DOHH2 (cell line): ENCODE data around the gene GSG1L.

Experiments
- H3F3A ChIP-seq: fragments of 200-600 bp; sonication (generic), shearing (Covaris generic); 2 replicates; pipeline ENCODE4 v1.6.0; 2016; ENCODE audit warnings: antibody characterized with exemption, mild to moderate bottlenecking; ENCODE audit not compliant: control insufficient read depth, insufficient read depth
- H3K27ac ChIP-seq: fragments of 200-600 bp; sonication (generic); 2 replicates; pipeline ENCODE4 v1.5.1; 2014; ENCODE audit warnings: low read depth, mild to moderate bottlenecking, low read length, moderate library complexity
- H3K27me3 ChIP-seq: fragments of 200-600 bp; sonication (generic); 2 replicates; pipeline ENCODE4 v1.6.1; 2014; ENCODE audit warnings: mild to moderate bottlenecking, low read length, mixed read lengths; ENCODE audit not compliant: control insufficient read depth
- H3K36me3 ChIP-seq: fragments of 200-600 bp; sonication (generic); 2 replicates; pipeline ENCODE4 v1.6.1; 2014; ENCODE audit warnings: mild to moderate bottlenecking, low read length, moderate library complexity, mixed read lengths; ENCODE audit not compliant: control insufficient read depth
- H3K4me1 ChIP-seq: fragments of 200-600 bp; sonication (generic); 2 replicates; pipeline ENCODE4 v1.6.1; 2014; ENCODE audit warnings: mild to moderate bottlenecking, low read length, mixed read lengths; ENCODE audit not compliant: control insufficient read depth
- H3K4me2 ChIP-seq: fragments of 200-600 bp; sonication (generic); 2 replicates; pipeline ENCODE4 v1.6.0; 2014; ENCODE audit warnings: mild to moderate bottlenecking, low read length, moderate library complexity
- H3K4me3 ChIP-seq: fragments of 200-600 bp; sonication (generic); 2 replicates; pipeline ENCODE4 v1.5.1; 2014; ENCODE audit warnings: mild to moderate bottlenecking, low read length, mixed read lengths
- H3K79me2 ChIP-seq: fragments of 200-600 bp; sonication (generic); 2 replicates; pipeline ENCODE4 v1.6.1; 2014; ENCODE audit warnings: mild to moderate bottlenecking, low read length, mixed read lengths; ENCODE audit not compliant: control insufficient read depth
- H3K9me2 ChIP-seq: fragments of 200-600 bp; sonication (generic); replicated peaks from 2 replicates; pipeline ENCODE4 v1.6.1; 2014; ENCODE audit warnings: mild to moderate bottlenecking, low read length, mixed read lengths; ENCODE audit not compliant: control insufficient read depth
- H3K9me3 ChIP-seq: fragments of 200-600 bp; sonication (generic); 2 replicates; pipeline ENCODE4 v1.6.1; 2014; ENCODE audit warnings: antibody characterized with exemption, low read length, mixed read lengths; ENCODE audit not compliant: control insufficient read depth, insufficient read depth
- H4K20me1 ChIP-seq: fragments of 200-600 bp; sonication (generic); 2 replicates; pipeline ENCODE4 v1.6.0; 2014; ENCODE audit warnings: low read depth, mild to moderate bottlenecking, antibody characterized with exemption, low read length, moderate library complexity; ENCODE audit not compliant: control insufficient read depth, insufficient read depth
- EZH2phosphoT487 ChIP-seq: fragments of 200-600 bp; sonication (generic); IDR thresholded peaks from 2 replicates; pipeline ENCODE4 v1.6.1; 2017; ENCODE audit warnings: borderline replicate concordance, mild to moderate bottlenecking, antibody characterized with exemption, low read length, moderate library complexity, mixed read lengths
- TF ChIP-seq, protein P1 (sequence below): fragments of 200-600 bp; sonication (generic); IDR thresholded peaks from one replicate; pipeline ENCODE4 v1.5.1; 2014; ENCODE audit warnings: antibody characterized with exemption, mild to moderate bottlenecking, low read depth, low read length; ENCODE audit not compliant: poor library complexity, severe bottlenecking

Gene GSG1L

DNA sequence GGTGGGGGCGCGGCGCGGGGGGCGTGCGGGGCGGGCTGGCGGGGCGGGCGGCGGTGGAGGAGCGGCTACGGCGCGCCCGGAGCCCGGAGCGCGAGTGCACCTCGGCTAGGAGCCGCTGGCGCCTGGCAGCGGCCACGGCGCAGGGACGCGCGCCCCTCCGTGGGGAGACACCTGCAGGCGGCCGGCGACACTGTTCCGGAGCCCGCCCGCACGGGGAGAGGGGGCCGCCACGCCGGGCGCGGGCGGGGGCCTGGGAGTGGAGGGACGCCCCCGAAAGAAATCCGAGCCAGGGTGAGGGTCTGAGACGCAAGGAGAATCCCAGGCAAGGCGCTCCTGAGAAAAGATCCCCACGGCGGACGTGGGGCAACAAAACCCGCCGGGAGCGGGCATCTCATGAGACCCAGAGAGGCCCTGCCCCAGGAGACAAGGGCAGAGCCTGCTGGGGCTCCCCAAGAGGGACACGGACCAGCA, at the start of gene GSG1L:
Gene GSG1L (minus strand): TSS at position 124 of the 471 bp plus-strand sequence. CDS start 290 bp downstream, outside the sequence.
- no peak for TF ChIP-seq EZH2phosphoT487
- TF ChIP-seq, protein P1, sequence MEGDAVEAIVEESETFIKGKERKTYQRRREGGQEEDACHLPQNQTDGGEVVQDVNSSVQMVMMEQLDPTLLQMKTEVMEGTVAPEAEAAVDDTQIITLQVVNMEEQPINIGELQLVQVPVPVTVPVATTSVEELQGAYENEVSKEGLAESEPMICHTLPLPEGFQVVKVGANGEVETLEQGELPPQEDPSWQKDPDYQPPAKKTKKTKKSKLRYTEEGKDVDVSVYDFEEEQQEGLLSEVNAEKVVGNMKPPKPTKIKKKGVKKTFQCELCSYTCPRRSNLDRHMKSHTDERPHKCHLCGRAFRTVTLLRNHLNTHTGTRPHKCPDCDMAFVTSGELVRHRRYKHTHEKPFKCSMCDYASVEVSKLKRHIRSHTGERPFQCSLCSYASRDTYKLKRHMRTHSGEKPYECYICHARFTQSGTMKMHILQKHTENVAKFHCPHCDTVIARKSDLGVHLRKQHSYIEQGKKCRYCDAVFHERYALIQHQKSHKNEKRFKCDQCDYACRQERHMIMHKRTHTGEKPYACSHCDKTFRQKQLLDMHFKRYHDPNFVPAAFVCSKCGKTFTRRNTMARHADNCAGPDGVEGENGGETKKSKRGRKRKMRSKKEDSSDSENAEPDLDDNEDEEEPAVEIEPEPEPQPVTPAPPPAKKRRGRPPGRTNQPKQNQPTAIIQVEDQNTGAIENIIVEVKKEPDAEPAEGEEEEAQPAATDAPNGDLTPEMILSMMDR, result no peak
- H3F3A ChIP-seq, result no peaks in the 10 kb centered on the region
- no peaks in the 10 kb centered on the region for H3K9me2 ChIP-seq
- no peak within 1 kb of the TSS for H3K4me3 ChIP-seq
- H3K27ac ChIP-seq, result no peak within 1 kb of the TSS
- H3K4me1 ChIP-seq, result no peaks in the 10 kb centered on the region
- no peaks in the 10 kb centered on the region for H3K79me2 ChIP-seq
- H3K9me3 ChIP-seq, result no peaks in the 10 kb centered on the region
- H3K27me3 ChIP-seq, result no peaks in the 10 kb centered on the region
- H4K20me1 ChIP-seq, result no peaks in the 10 kb centered on the region
- H3K36me3 ChIP-seq, result no peaks in the 10 kb centered on the region
- H3K4me2 ChIP-seq, result no peak within 1 kb of the TSS

DNA sequence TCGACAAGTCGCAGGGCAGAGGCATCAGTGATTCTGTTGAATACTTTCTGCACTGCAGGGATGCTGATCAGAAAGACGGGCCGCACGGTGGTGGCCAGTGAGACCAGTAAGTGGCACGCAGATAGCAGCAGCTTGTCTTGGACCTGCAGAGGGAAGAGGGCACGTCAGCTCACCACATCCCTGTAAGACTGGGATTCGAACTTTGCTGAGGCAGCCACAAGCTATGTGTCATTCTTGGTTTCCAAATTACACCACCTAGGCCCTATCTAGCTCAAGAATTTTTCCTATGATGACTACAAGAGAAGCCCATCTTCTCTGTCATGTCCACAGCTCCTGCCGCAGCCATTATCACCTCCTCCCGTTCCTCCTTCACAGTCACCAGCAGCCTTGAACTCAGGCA, 49.4 kb upstream of the GSG1L start:
- Histone ChIP-seq H3K27me3 (no peaks in the 10 kb centered on the region), H3K4me3 (no peak overlapping the region), H3K4me1 (no peaks in the 10 kb centered on the region), H3F3A (no peaks in the 10 kb centered on the region), H3K9me3 (no peaks in the 10 kb centered on the region), H3K79me2 (no peaks in the 10 kb centered on the region), H4K20me1 (no peaks in the 10 kb centered on the region), H3K9me2 (no peaks in the 10 kb centered on the region), H3K36me3 (peaks cover 91% of the 10 kb centered on the region), H3K27ac (no peak overlapping the region), H3K4me2 (no peak overlapping the region)
- TF ChIP-seq EZH2phosphoT487, result no peak
- TF ChIP-seq, protein P1, result no peak

DNA sequence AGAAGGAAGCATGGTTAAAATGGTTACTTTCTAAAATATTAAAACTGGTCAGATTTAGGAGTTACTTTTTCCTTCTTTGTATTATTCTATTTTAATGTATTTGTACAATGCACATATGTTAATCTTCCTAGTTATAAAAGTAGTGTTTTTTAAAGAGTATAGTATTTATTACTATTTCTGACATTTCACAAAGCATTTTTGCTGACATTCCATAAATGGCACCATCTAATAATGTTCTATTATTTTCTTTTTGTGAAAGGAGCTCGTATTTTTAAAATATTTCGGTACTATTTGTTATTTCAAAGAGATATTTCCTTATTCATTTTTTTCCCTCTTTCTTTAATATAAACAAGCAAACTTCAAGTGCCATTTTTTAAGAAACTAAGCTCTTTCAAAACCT, 47.5 kb upstream of the GSG1L start:
- Histone ChIP-seq H3K9me3 (no peaks in the 10 kb centered on the region), H3F3A (no peaks in the 10 kb centered on the region), H3K4me1 (no peaks in the 10 kb centered on the region), H3K27ac (no peak overlapping the region), H4K20me1 (no peaks in the 10 kb centered on the region; the same call in 1 of the 2 replicates), H3K79me2 (no peaks in the 10 kb centered on the region), H3K36me3 (peaks cover 94% of the 10 kb centered on the region), H3K4me3 (no peak overlapping the region), H3K9me2 (no peaks in the 10 kb centered on the region), H3K4me2 (no peak overlapping the region), H3K27me3 (no peaks in the 10 kb centered on the region)
- no peak for TF ChIP-seq EZH2phosphoT487
- TF ChIP-seq, protein P1, result no peak
